Measurements from ENCODE around the gene POLR2I. TPM values are rescaled to one million over a fixed set of nuclear protein-coding genes. Genes with fewer than 3 reads are reported as not detected.

Gene POLR2I
- total RNA-seq, 2 experiments from 2014 or later = 68.4 to 76.5 TPM

DNA sequence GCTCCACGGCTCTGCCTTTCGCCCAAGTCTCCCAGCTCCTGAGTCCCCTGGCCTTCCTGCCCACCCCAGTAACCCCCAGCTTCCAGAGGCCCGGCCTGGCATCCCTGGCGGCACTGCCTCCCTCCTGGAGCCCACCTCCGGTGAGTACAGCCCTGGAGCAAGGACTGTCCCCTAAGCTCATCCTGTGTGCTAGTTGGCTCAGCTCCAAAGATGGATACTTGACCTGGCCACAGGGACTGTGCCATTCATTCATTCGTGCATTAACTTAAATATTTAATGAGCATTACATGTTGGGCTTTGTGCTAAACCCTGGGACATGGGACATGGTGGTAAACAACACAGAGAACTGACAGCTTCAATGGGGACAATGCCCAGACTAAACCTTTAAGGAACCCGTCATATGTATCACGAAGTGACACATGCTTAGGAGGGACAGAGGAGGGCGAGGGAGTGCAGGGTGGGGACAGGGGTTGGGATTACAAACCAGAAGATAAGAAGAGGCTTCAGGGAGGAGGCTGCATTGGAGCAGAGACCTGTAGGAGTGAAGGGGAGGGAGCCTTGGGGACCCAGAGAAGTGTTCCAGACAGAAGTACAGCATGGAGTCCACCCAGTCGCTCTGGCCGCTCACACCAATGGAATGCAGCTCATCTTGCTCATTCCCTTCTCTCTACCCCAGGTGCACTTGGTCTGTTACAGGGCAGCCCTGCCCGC is 10.7 kb downstream of the POLR2I start:
- TF ChIP-seq, protein P1, sequence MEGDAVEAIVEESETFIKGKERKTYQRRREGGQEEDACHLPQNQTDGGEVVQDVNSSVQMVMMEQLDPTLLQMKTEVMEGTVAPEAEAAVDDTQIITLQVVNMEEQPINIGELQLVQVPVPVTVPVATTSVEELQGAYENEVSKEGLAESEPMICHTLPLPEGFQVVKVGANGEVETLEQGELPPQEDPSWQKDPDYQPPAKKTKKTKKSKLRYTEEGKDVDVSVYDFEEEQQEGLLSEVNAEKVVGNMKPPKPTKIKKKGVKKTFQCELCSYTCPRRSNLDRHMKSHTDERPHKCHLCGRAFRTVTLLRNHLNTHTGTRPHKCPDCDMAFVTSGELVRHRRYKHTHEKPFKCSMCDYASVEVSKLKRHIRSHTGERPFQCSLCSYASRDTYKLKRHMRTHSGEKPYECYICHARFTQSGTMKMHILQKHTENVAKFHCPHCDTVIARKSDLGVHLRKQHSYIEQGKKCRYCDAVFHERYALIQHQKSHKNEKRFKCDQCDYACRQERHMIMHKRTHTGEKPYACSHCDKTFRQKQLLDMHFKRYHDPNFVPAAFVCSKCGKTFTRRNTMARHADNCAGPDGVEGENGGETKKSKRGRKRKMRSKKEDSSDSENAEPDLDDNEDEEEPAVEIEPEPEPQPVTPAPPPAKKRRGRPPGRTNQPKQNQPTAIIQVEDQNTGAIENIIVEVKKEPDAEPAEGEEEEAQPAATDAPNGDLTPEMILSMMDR (IDR thresholded peaks at IDR 0.05) = no peak
- DNase-seq = no peak
- POLR2A ChIA-PET = interaction anchor here (0.9 to 1.4 kb wide), 5 partner anchors 9 to 90 kb away, joined by 3 to 5 read pairs (median 3); partner anchors contain the start of gene ALKBH6
- Mint-ChIP-seq H3K4me3 (no peak overlapping the region), H3K9me3 (no peaks in the 10 kb centered on the region), H3K4me1 (ENCODE audit: low read depth) (no peaks in the 10 kb centered on the region), H3K27ac (no peak overlapping the region), H3K27me3 (no peaks in the 10 kb centered on the region), H3K36me3 (ENCODE audit: low read depth) (peaks cover 13% of the 10 kb centered on the region)
- CTCF ChIA-PET = interaction anchor here (1.0 to 1.5 kb wide), 5 partner anchors 9 to 66 kb away, joined by 3 to 5 read pairs (median 3); no protein-coding TSS in a partner anchor
- intact Hi-C loops (cut with micrococcal nuclease) = no loop called here
- no peak for ATAC-seq

DNA sequence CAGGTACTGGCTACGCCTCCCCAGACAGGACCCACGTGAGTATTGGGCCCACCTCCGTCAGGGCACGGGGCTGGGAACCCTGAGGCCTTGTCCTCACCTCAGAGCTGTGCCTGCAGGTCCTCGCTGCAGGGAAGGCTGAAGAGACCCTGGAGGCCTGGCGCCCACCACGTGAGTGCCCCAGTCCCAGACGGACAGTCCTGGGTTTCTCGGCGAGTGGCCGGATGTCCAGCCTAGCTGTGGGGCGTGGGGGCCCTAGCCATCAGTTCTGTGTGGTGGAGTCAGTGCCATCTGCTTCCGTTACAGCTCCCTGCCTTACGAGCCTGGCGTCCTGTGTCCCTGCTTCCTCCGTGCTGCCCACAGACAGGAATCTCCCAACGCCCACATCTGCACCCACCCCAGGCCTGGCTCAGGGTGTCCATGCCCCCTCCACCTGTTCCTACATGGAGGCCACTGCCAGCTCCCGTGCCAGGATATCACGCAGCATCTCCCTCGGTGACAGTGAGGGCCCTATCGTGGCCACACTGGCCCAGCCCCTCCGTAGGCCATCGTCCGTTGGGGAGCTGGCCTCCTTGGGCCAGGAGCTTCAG is 11.5 kb downstream of the POLR2I start:
- H3K27ac Mint-ChIP-seq = no peak overlapping the region
- DNase-seq (no peak), ATAC-seq (no peak)
- no peaks in the 10 kb centered on the region for H3K9me3 Mint-ChIP-seq
- CTCF ChIA-PET = interaction anchor here (1.1 to 1.5 kb wide), 3 partner anchors 25 to 67 kb away, joined by 3 to 5 read pairs (median 3); no protein-coding TSS in a partner anchor
- POLR2A ChIA-PET = interaction anchor here (1.0 to 1.4 kb wide), 4 partner anchors 8 to 89 kb away, joined by 3 to 5 read pairs (median 3); partner anchors contain the start of gene ALKBH6
- TF ChIP-seq, protein P1 (IDR thresholded peaks at IDR 0.05) = no peak
- no peaks in the 10 kb centered on the region for H3K4me1 Mint-ChIP-seq (ENCODE audit: low read depth)
- no peaks in the 10 kb centered on the region for H3K27me3 Mint-ChIP-seq
- H3K4me3 Mint-ChIP-seq = no peak overlapping the region
- peaks cover 16% of the 10 kb centered on the region for H3K36me3 Mint-ChIP-seq (ENCODE audit: low read depth)
- intact Hi-C loops (cut with micrococcal nuclease) = no loop called here

DNA sequence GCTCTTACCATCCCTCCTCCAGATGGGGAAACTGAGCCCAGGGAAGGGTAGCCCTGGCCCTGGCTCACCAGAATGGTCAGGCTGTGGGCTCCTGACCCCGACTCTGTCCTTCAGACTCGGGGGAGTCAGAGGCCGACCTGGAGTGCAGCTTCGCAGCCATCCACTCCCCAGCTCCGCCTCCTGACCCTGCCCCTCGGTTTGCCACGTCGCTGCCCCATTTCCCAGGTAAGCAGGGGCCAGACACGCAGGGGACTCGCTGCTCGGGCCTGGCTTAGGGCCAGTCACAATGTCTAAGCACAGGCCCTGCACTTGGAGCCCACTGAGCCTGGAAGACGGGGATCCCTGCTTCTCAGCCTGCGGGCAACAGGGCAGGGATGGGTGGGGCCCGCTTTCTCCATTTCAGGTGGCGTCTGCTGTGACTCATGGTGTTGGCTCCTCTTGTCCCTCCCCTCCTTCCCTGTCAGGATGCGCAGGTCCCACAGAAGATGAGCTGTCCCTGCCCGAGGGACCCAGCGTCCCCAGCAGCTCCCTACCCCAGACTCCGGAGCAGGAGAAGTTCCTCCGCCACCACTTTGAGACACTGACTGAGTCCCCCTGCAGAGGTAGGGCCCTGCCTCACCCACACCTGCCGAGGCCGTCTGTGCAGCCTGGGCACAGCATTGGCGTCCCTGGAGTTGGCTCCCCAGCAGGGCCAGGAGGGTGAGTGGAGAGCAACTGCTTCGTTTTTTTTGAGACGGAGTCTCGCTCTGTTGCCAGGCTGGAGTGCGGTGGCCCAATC is 12.9 kb downstream of the POLR2I start:
- TF ChIP-seq, protein P1 (IDR thresholded peaks at IDR 0.05) = no peak
- Mint-ChIP-seq H3K4me3 (no peak overlapping the region), H3K27ac (no peak overlapping the region), H3K27me3 (no peaks in the 10 kb centered on the region), H3K4me1 (ENCODE audit: low read depth) (no peaks in the 10 kb centered on the region), H3K9me3 (no peaks in the 10 kb centered on the region), H3K36me3 (ENCODE audit: low read depth) (peaks cover 21% of the 10 kb centered on the region)
- ATAC-seq (no peak), DNase-seq (no peak)
- intact Hi-C loops (cut with micrococcal nuclease) = no loop called here
- ChIA-PET CTCF (no interaction called here), POLR2A (interaction anchor here (1.3 kb wide), 1 partner anchor 12 kb away, joined by 3 read pairs; no protein-coding TSS in a partner anchor)

DNA sequence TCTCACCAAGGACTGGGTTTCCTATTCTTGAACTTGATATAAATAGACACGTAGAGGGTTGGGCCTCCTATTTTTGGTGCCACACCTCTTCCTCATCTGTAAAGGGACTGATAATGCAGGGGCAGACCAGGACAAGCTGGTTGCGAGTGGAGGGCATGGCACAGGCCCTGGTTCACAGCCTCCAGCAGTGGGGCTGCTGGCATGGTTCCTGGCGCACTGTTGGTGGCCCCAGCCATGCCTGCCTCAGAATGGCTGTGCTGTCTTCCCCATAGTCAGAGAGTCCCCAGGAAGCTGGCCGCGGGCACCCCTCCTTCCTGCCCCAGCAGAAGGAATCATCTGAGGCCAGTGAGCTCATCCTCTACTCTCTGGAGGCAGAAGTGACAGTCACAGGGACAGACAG is 14.2 kb downstream of the POLR2I start:
- Mint-ChIP-seq H3K9me3 (no peaks in the 10 kb centered on the region), H3K36me3 (ENCODE audit: low read depth) (peaks cover 21% of the 10 kb centered on the region), H3K4me3 (no peak overlapping the region), H3K27me3 (no peaks in the 10 kb centered on the region), H3K27ac (no peak overlapping the region), H3K4me1 (ENCODE audit: low read depth) (no peaks in the 10 kb centered on the region)
- TF ChIP-seq, protein P1 (IDR thresholded peaks at IDR 0.05) = no peak
- intact Hi-C loops (cut with micrococcal nuclease) = no loop called here
- CTCF ChIA-PET = no interaction called here
- no peak for ATAC-seq
- POLR2A ChIA-PET = interaction anchor here (0.8 to 1.0 kb wide), 2 partner anchors 11 to 21 kb away, joined by 4 read pairs; partner anchors contain the start of gene OVOL3
- no peak for DNase-seq

Measured in activated CD8-positive, alpha-beta T cell treated with anti-CD3 and anti-CD28 coated beads for 36 hours (primary cell).